ENCODE data around the gene GLRX3. TPM values are rescaled to one million over a fixed set of nuclear protein-coding genes. Genes with fewer than 3 reads are reported as not detected.

The GLRX3 gene
- total RNA-seq, 1 donor from 2014 or later = 200 TPM

DNA sequence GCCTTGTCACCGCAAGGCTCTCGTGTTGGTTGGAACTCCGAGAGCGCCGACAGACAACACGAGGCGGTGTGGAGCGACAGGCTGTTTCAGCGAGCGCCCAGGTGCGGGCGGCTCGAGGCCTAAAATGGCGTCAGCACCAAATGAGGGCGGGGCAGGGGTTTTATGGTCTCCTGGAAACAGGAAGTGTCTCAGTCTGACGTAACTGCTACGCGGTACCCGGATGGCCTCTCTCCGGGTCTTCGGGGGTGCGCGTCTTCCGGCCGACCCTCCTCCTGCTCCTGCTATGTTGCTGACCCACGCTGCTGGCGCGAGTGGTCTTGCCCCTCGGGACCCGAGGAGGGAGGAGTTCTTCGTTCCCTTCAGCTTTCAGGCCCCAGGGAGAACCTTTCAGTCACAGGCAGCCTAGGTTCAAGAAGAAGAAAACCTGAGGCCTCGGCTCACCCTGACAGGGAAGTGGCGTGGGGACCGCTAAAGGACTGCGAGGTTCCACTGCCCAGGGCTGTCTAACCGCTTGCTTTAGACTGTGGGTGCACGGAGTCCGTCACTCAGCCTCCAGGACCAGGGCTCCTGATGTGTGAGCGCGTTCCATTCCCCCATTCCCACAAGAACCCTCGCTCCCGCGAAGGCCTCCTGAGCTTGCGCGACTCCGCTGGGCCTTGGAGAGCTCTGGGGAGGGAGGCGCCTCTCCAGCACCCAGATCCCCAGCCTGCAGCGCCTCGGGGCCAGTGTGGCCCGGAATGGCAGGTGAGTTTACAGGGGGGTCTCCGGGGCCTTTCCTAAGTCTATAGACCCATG lies 77.3 kb downstream of the GLRX3 start:
- no peaks in the 10 kb centered on the region for H3K27me3 ChIP-seq (ENCODE audit: control insufficient read depth, insufficient read depth, low read length)
- no peaks in the 10 kb centered on the region for H3K36me3 ChIP-seq (ENCODE audit: control insufficient read depth, insufficient read depth, low read length)
- no peak overlapping the region for H3K4me3 ChIP-seq (ENCODE audit: low read depth, low read length)
- no peak for FAIRE-seq
- no peak for TF ChIP-seq CTCF (IDR thresholded peaks at IDR 0.05; ENCODE audit: insufficient read depth, low read length, severe bottlenecking)
- no peak for DNase-seq (ENCODE audit: low read depth)

- TF ChIP-seq CTCF (IDR thresholded peaks at IDR 0.05; ENCODE audit: insufficient read depth, low read length, severe bottlenecking) = no peak
- H3K27me3 ChIP-seq (ENCODE audit: control insufficient read depth, insufficient read depth, low read length) = no peaks in the 10 kb centered on the region
- no peaks in the 10 kb centered on the region for H3K36me3 ChIP-seq (ENCODE audit: control insufficient read depth, insufficient read depth, low read length)
- DNase-seq (ENCODE audit: low read depth) = no peak
- FAIRE-seq = no peak
- no peak overlapping the region for H3K4me3 ChIP-seq (ENCODE audit: low read depth, low read length)
These were observed 78.2 kb downstream of the GLRX3 start for GRCh38 chr10:130214431-130214830.

GRCh38 chr10:130215151-130215930 lies 79.2 kb downstream of the GLRX3 start:
- no peaks in the 10 kb centered on the region for H3K27me3 ChIP-seq (ENCODE audit: control insufficient read depth, insufficient read depth, low read length)
- no peak for TF ChIP-seq CTCF (IDR thresholded peaks at IDR 0.05; ENCODE audit: insufficient read depth, low read length, severe bottlenecking)
- FAIRE-seq = no peak

DNA sequence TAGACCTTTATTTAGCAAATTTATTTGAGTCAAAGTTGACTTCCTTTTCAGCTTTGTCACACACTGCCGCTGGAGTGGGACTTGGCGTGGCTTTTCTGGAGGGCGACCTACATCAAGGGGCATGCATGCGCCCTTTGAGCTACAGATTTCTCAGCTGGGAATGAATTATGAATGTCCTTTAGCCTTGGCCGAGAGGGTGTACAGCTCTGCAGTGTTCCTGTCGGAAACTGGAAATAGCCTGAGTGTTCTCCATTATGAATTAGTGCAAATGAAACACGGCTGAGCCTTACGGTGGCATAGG lies 79.7 kb downstream of the GLRX3 start:
- Histone ChIP-seq H3K36me3 (ENCODE audit: control insufficient read depth, insufficient read depth, low read length) (no peaks in the 10 kb centered on the region), H3K27me3 (ENCODE audit: control insufficient read depth, insufficient read depth, low read length) (no peaks in the 10 kb centered on the region), H3K4me3 (ENCODE audit: low read depth, low read length) (no peak overlapping the region)
- TF ChIP-seq CTCF (IDR thresholded peaks at IDR 0.05; ENCODE audit: insufficient read depth, low read length, severe bottlenecking) = no peak
- FAIRE-seq (no peak), DNase-seq (ENCODE audit: low read depth) (no peak)

More at GRCh38 chr10:130215151-130215930, 79.2 kb downstream of the GLRX3 start:
- Histone ChIP-seq H3K4me3 (ENCODE audit: low read depth, low read length) (no peak overlapping the region), H3K36me3 (ENCODE audit: control insufficient read depth, insufficient read depth, low read length) (no peaks in the 10 kb centered on the region)
- DNase-seq (ENCODE audit: low read depth) = no peak

GRCh38 chr10:130218181-130218641 lies 82.0 kb downstream of the GLRX3 start:
- no peaks in the 10 kb centered on the region for H3K36me3 ChIP-seq (ENCODE audit: control insufficient read depth, insufficient read depth, low read length)
- FAIRE-seq (no peak), DNase-seq (ENCODE audit: low read depth) (no peak)
- H3K27me3 ChIP-seq (ENCODE audit: control insufficient read depth, insufficient read depth, low read length) = no peaks in the 10 kb centered on the region
- no peak overlapping the region for H3K4me3 ChIP-seq (ENCODE audit: low read depth, low read length)
- no peak for TF ChIP-seq CTCF (IDR thresholded peaks at IDR 0.05; ENCODE audit: insufficient read depth, low read length, severe bottlenecking)

All from bronchial epithelial cell (primary cell).